ENCODE data around the gene DYNC2H1. TPM values are rescaled to one million over a fixed set of nuclear protein-coding genes. Genes with fewer than 3 reads are reported as not detected.

The DYNC2H1 gene
- total RNA-seq, 1 donor from 2014 or later, result 22.1 TPM

DNA sequence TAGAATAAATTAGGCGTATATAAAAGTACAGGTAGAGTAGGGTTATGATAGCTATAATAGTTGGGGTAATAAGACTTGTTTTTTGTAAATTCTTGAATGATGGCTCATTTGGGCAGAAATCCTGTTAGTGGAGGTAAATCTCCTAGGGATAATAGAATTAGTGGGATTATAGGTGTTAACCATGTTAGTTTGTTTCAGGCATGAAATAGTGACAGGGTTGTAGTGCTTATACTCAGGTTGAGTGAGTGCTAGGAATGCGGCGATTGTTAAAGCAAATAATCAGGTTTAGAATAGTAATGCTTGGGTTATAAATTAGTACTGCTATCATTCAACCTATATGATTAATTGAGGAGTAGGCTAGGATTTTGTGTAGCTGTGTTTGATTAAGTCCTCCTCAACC, 297.1 kb downstream of the DYNC2H1 start:
- Histone ChIP-seq H3K27me3 (ENCODE audit: low read depth) (no peaks in the 10 kb centered on the region), H3K9me3 (no peaks in the 10 kb centered on the region), H3K36me3 (no peaks in the 10 kb centered on the region), H3K4me3 (no peak overlapping the region), H3K27ac (no peak overlapping the region), H3K4me1 (no peaks in the 10 kb centered on the region)
- intact Hi-C loops (cut with DNase I), result no loop called here
- ATAC-seq (no peak), DNase-seq (no peak)
- TF ChIP-seq, protein P1, sequence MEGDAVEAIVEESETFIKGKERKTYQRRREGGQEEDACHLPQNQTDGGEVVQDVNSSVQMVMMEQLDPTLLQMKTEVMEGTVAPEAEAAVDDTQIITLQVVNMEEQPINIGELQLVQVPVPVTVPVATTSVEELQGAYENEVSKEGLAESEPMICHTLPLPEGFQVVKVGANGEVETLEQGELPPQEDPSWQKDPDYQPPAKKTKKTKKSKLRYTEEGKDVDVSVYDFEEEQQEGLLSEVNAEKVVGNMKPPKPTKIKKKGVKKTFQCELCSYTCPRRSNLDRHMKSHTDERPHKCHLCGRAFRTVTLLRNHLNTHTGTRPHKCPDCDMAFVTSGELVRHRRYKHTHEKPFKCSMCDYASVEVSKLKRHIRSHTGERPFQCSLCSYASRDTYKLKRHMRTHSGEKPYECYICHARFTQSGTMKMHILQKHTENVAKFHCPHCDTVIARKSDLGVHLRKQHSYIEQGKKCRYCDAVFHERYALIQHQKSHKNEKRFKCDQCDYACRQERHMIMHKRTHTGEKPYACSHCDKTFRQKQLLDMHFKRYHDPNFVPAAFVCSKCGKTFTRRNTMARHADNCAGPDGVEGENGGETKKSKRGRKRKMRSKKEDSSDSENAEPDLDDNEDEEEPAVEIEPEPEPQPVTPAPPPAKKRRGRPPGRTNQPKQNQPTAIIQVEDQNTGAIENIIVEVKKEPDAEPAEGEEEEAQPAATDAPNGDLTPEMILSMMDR (IDR thresholded peaks at IDR 0.05), result no peak

DNA sequence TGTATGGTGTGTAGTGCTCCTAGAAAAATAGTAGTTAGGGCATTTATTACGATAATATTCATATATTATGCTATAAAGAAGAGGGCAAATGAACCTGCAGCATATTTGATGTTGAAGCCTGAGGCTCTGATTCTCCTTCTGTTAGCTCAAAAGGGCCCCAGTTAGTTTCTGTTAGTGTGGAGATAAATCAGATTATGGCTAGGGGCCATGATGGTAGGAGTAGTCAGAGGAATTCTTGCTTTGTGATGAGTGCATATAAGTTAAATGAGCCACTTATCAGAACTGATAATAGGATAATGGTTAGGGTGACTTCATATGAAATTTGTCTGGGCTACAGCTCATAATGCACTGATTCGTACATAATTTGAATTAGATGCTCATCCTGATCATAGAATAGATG, 298.4 kb downstream of the DYNC2H1 start:
- intact Hi-C loops (cut with DNase I), result no loop called here
- Histone ChIP-seq H3K9me3 (no peaks in the 10 kb centered on the region), H3K36me3 (no peaks in the 10 kb centered on the region), H3K4me3 (no peak overlapping the region), H3K27ac (no peak overlapping the region), H3K27me3 (ENCODE audit: low read depth) (no peaks in the 10 kb centered on the region), H3K4me1 (no peaks in the 10 kb centered on the region)
- DNase-seq, result no peak
- TF ChIP-seq, protein P1 (IDR thresholded peaks at IDR 0.05), result no peak
- ATAC-seq, result no peak

DNA sequence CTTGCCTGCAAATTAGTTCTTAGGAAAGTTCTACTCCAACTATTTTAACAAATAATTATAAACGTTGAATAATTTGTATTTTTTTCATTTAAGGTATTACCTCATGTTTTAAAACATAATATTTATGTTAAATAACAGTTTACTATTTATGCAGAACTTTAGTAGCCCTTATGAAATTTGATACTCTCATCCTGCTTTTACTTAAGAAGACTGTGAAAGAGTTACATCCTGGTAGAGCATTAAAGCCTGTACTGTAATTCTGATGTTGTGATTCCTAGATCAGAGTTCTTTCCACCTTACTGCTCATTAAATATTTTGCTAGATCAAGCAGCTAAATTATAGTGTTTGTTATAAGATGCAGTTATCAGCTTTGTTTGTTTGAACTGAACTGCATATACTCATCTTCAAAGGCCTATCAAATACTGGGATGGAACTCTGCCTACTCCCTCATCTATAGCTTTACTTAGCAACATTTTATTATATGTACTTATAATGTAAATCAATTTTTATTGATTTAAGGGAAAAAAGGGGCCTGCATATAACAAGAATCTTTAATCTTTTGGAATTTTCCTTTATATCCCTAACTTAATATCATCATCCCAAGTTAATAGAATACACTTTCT, 304.2 kb downstream of the DYNC2H1 start:
- no peaks in the 10 kb centered on the region for H3K9me3 ChIP-seq
- H3K27me3 ChIP-seq (ENCODE audit: low read depth), result no peaks in the 10 kb centered on the region
- no peak overlapping the region for H3K27ac ChIP-seq
- intact Hi-C loops (cut with DNase I), result no loop called here
- ATAC-seq, result no peak
- H3K36me3 ChIP-seq, result no peaks in the 10 kb centered on the region
- no peak for DNase-seq
- no peaks in the 10 kb centered on the region for H3K4me1 ChIP-seq
- H3K4me3 ChIP-seq, result no peak overlapping the region
- TF ChIP-seq, protein P1 (IDR thresholded peaks at IDR 0.05), result no peak

DNA sequence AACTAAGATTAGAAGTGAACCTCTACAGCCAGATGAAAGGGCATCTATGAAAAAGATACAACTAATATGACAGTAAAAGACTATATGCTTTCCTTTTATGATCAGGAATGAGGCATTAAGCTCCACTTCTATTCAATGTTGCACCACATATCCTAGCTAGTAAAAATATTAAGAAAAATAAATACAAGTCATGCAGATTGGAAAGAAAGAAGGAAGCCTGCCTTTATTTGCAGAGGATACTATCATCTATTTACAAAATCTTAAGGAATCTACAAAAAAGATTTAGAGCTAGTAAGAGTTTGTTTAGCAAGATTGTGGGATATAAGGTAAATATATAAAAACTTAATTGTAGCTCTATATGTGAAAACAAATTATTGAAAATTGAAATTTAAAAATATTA, 308.8 kb downstream of the DYNC2H1 start:
- Histone ChIP-seq H3K9me3 (no peaks in the 10 kb centered on the region), H3K27me3 (ENCODE audit: low read depth) (no peaks in the 10 kb centered on the region), H3K36me3 (no peaks in the 10 kb centered on the region), H3K4me3 (no peak overlapping the region), H3K4me1 (no peaks in the 10 kb centered on the region), H3K27ac (no peak overlapping the region)
- TF ChIP-seq, protein P1 (IDR thresholded peaks at IDR 0.05), result no peak
- DNase-seq, result no peak
- intact Hi-C loops (cut with DNase I), result no loop called here
- ATAC-seq, result no peak

DNA sequence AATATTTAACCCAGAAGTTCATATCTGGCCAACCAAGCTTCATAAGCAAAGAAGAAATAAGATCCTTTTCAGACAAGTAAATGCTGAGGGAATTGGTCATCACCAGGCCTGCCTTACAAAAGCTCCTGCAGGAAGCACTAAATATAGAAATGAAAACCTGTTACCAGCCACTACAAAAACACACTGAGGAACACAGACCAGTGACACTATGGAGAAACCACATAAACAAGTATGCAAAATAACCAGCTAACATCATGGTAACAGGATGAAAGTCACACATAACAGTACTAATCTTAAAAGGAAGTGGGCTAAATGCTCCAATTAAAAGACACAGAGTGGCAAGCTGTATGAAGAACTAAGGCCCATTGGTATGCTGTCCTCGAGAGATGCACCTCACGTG, 311.4 kb downstream of the DYNC2H1 start:
- Histone ChIP-seq H3K27ac (no peak overlapping the region), H3K27me3 (ENCODE audit: low read depth) (no peaks in the 10 kb centered on the region), H3K4me3 (no peak overlapping the region), H3K4me1 (no peaks in the 10 kb centered on the region), H3K36me3 (no peaks in the 10 kb centered on the region), H3K9me3 (no peaks in the 10 kb centered on the region)
- DNase-seq (no peak), ATAC-seq (no peak)
- intact Hi-C loops (cut with DNase I), result no loop called here
- TF ChIP-seq, protein P1 (IDR thresholded peaks at IDR 0.05), result no peak

Measured in lower lobe of right lung (tissue), 2 donors.